Heart right ventricle (tissue), 16 donors: ENCODE data around the gene LORICRIN. TPM values are rescaled to one million over a fixed set of nuclear protein-coding genes. Genes with fewer than 3 reads are reported as not detected.
"Not testable (repeated sequence)": the region's sequence is repeated elsewhere in the genome, so short reads cannot be mapped to it uniquely, and the experiment has no call there.

Experiments used
- ATAC-seq, 8 donors: fragments of 200-7000 bp; cut with Tn5 transposase; one replicate each; pipeline ENCODE4 v1.9.1; 2020; ENCODE audit warnings: mild to moderate bottlenecking in 8 of 8, moderate library complexity in 8 of 8, moderate number of reproducible peaks in 1 of 8
- DNase-seq, 2 donors: peaks; one replicate each; pipeline ENCODE4 v3.0.0-alpha.2; 2020
- H3K27ac ChIP-seq, 10 donors: fragments of 200-600 bp; sonication (generic) in 2 of 10; one replicate each; pipeline versions ENCODE4 v1.5.0 to v1.8.0; 2020 to 2022; ENCODE audit warnings: mild to moderate bottlenecking in 3 of 10
- H3K27me3 ChIP-seq, 7 donors: fragments of 200-600 bp; one replicate each; pipeline ENCODE4 v1.8.0; 2021 to 2022; ENCODE audit warnings: mild to moderate bottlenecking in 2 of 7
- H3K36me3 ChIP-seq, 9 donors: fragments of 200-600 bp; sonication (generic) in 1 of 9; one replicate each; pipeline versions ENCODE4 v1.5.0 to v1.8.0; 2020 to 2022; ENCODE audit warnings: mild to moderate bottlenecking in 2 of 9
- H3K4me1 ChIP-seq, 9 donors: fragments of 200-600 bp; sonication (generic) in 1 of 9; one replicate each; pipeline versions ENCODE4 v1.5.0 to v1.8.0; 2020 to 2022; ENCODE audit warnings: mild to moderate bottlenecking in 4 of 9
- H3K4me3 ChIP-seq, 10 donors: fragments of 200-600 bp; sonication (generic) in 2 of 10; one replicate each; pipeline versions ENCODE4 v1.5.0 to v1.8.0; 2020 to 2022; ENCODE audit warnings: mild to moderate bottlenecking in 7 of 10, moderate library complexity in 2 of 10
- H3K9me3 ChIP-seq, 11 donors: fragments of 200-600 bp in 10 of 11; sonication (generic) in 2 of 11; one replicate each; pipeline versions ENCODE4 v1.5.0 to v1.8.0; 2013 to 2022; ENCODE audit warnings: mild to moderate bottlenecking in 2 of 11, control low read depth in 1 of 11, moderate library complexity in 1 of 11
- WGBS, 2 donors: extraction: QIAGEN DNeasy Blood & Tissue Kit; methylation state at CpG; one replicate each; pipeline ENCODE4 v1.1.7; 2013; ENCODE audit warnings: inconsistent platforms in 1 of 2; 5-methylcytosine and 5-hydroxymethylcytosine counted together
- intact Hi-C, 10 donors: fragments of 100-400 bp; cut with DNase I; formaldehyde crosslinking; loops; one replicate each; pipeline versions ENCODE4 v1.11.1 to v1.14.2; 2022
- polyA plus RNA-seq, 2 donors: library from polyadenylated mRNA; stranded (reverse); fragments of 200-250 nt; gene quantifications; one replicate each; pipeline ENCODE4 v1.2.3, GENCODE V29; 2013
- total RNA-seq, 10 donors: library from RNA; stranded (reverse); fragmentation: NEBNext Ultra II Directional in 3 of 10; extraction: Animal tissue kit (Norgen Biotek cat#: 25700) in 3 of 10; gene quantifications; one replicate each; pipeline versions ENCODE4 v1.2.1 to v1.2.4, GENCODE V29; 2021 to 2023
- TF ChIP-seq, protein P1 (sequence below), 9 donors: fragments of 200-600 bp; sonication (generic) in 2 of 9; IDR thresholded peaks; one replicate each; pipeline versions ENCODE4 v1.5.0 to v1.8.0; 2021 to 2022; ENCODE audit warnings: antibody characterized with exemption in 9 of 9, mild to moderate bottlenecking in 5 of 9, moderate library complexity in 1 of 9
- donor health status: Arrhythmogenic right ventricular cardiomyopathy.
- donor health status: ischemic (EF 13 %, LVEDD 7.1; RV severe dilation, severe dysfunction).
- donor health status: healthy with polysubstance abuse.
- donor health status: DM: no; HTN: yes; CAD: no.
- donor health status: DM: no; HTN: no; CAD: no.
- donor health status: ischemic (EF 25% LVEDD 6.9; RV normal size, moderate dysfunction).
- donor health status: ischemic (EF 25% LVEDD 5.7; RV mildly dilated, moderate dysfunction).
- donor health status: healthy.
- donor health status: DM: yes; HTN: yes; CAD: no.
- donor health status: Ischemic cardiomyopathy.
- donor health status: ischemic (EF 35%, LVEDD 5.7; RV mildly dilated, moderate dysfunction).
- donor health status: nonischemic (EF 11% LVEDD 7.7; RV severe dilation, severe dysfunction).
- donor health status: DM: yes; HTN: yes; CAD: no.
- donor health status: PGD.
- donor health status: ischemic (EF 29% LVEDD 5.4; RV normal size, mild dysfunction).
- donor health status: nonischemic (EF 23%, LVEDD 6.1; RV moderate dilation, normal function).

Gene LORICRIN
- total and polyA plus RNA-seq, 12 donors: not detected

DNA sequence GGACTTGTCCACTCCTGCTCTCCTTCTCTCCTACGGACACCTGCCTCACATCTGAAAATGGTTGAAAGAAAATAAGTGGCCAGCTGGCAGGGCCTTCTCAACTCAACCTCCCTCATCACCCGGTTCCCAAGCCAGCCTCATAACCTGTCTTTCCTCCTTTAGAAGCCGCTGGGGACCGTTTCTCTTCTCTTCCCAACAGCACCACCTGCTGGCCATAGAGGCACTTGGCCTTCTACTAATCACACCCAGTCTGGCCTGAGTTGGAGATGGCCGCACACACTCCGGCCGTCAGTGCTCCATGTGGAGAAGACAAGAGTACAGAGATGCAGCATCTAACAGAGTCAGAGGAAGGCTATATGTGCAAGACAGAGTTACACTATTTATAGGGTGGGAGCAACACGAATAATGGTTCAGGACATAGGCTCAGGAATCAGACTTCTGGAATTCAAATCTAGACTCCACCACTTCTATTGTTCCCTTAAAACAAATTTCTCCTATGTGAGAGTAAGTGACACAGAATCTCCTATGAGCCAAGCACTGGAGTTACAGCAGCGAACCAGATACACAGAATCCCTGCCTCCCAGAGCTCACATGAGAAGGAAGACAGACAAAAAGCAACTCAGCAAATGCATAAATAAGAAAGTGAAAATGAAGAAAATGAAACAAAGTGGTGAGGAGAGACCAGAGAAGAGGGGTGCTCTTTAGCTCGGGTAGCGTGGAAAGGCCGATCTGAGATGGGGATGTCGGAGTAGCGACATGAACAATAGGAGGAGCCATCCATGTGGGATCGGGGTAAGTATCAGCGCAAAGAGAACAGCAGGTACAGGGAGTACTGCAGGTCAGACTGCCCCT is 36.2 kb upstream of the LORICRIN start:
- H3K27ac ChIP-seq, H3K4me1 ChIP-seq, H3K36me3 ChIP-seq, H3K9me3 ChIP-seq, H3K4me3 ChIP-seq: not testable (repeated sequence)
- peaks cover 0 to 56% (median 30%) of the 10 kb centered on the region in 7 donors for H3K27me3 ChIP-seq
- TF ChIP-seq, protein P1, sequence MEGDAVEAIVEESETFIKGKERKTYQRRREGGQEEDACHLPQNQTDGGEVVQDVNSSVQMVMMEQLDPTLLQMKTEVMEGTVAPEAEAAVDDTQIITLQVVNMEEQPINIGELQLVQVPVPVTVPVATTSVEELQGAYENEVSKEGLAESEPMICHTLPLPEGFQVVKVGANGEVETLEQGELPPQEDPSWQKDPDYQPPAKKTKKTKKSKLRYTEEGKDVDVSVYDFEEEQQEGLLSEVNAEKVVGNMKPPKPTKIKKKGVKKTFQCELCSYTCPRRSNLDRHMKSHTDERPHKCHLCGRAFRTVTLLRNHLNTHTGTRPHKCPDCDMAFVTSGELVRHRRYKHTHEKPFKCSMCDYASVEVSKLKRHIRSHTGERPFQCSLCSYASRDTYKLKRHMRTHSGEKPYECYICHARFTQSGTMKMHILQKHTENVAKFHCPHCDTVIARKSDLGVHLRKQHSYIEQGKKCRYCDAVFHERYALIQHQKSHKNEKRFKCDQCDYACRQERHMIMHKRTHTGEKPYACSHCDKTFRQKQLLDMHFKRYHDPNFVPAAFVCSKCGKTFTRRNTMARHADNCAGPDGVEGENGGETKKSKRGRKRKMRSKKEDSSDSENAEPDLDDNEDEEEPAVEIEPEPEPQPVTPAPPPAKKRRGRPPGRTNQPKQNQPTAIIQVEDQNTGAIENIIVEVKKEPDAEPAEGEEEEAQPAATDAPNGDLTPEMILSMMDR (IDR thresholded peaks at IDR 0.05): peak; percentile 45 to 80 (median 71)
- intact Hi-C loops: loop anchor here in 7 of 10 donors (5.0 to 10.0 kb wide), 4 partner anchors 348 to 568 kb away; partner anchors contain the start of gene SMCP (in 3 of the 7)
- peak; percentile 67 to 90 (median 80) for ATAC-seq
- 45% methylated on average over 16 of the region's 16 CpGs for WGBS, 2 donors
- peak; percentile 34 to 39 for DNase-seq

DNA sequence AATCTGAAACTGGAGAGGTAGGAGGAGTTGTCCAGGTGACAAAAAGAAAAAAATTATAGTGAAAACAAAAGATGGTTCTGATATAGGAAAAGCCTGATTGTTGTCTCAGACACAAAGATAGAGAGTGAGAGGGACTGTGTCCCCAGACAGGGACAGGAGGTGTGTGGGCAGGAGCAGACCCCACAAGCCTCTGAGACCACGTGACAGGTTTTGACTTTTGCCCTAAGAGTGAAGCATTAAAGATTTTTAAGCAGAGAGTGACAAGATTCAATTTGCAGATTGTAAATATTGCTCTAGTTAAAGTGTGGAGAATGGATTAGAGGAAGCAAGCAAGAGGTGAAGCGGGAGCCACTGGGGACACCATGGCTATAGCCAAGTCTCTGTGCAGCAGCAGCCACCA is 31.7 kb upstream of the LORICRIN start:
- H3K4me3 ChIP-seq: no peak overlapping the region
- no peaks in the 10 kb centered on the region for H3K9me3 ChIP-seq
- intact Hi-C loops: loop anchor here in 5 of 10 donors (10.0 kb wide), 3 partner anchors 353 to 573 kb away; partner anchors contain the start of gene SMCP (in 3 of the 5)
- TF ChIP-seq, protein P1 (IDR thresholded peaks at IDR 0.05): no peak
- DNase-seq (no peak), ATAC-seq (no peak)
- no peaks in the 10 kb centered on the region for H3K36me3 ChIP-seq
- H3K27me3 ChIP-seq: peaks cover 0 to 57% (median 26%) of the 10 kb centered on the region in 7 donors
- H3K27ac ChIP-seq: no peak overlapping the region
- H3K4me1 ChIP-seq: peaks cover 0 to 20% (median 0%) of the 10 kb centered on the region in 9 donors
- 70% methylated on average over 2 of the region's 2 CpGs for WGBS, 2 donors

DNA sequence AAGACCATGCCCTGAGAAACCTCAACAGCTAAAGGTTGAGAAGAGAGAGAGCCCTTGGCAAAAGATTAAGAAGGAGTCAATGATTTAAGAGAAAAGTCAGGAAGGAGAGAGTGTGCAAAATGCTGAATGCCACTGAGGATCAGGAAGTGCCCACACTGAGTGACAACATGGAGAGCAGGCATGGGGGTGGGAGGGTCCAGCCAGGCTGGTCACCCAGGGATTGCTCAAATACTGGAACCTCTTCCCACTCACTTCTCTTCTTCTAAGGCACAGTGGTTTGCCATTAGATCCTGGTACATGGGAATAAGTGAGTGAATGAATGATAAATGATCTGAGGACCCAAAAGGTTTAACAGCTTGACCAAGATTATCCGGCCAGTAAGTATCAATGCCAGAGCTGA is 31.0 kb upstream of the LORICRIN start:
- intact Hi-C loops: loop anchor here in 5 of 10 donors (10.0 kb wide), 3 partner anchors 354 to 574 kb away; partner anchors contain the start of gene SMCP (in 3 of the 5)

More for the DNA sequence above, 31.0 kb upstream of the LORICRIN start:
- TF ChIP-seq, protein P1 (IDR thresholded peaks at IDR 0.05): no peak
- H3K27ac ChIP-seq: no peak overlapping the region
- ATAC-seq (no peak), DNase-seq (no peak)
- peaks cover 0 to 55% (median 24%) of the 10 kb centered on the region in 7 donors for H3K27me3 ChIP-seq
- H3K36me3 ChIP-seq: no peaks in the 10 kb centered on the region
- H3K4me3 ChIP-seq: no peak overlapping the region
- H3K4me1 ChIP-seq: peaks cover 0 to 27% (median 0%) of the 10 kb centered on the region in 9 donors
- 86 to 97% methylated on average over 1 of the region's 1 CpG for WGBS, 2 donors
- H3K9me3 ChIP-seq: no peaks in the 10 kb centered on the region
